Colon (tissue), 2 donors: Measurements from ENCODE around the gene CASP7.
A peak's percentile ranks its signal among the peaks of the same experiment; 100 is the strongest.
"Not testable (repeated sequence)": the region's sequence is repeated elsewhere in the genome, so short reads cannot be mapped to it uniquely, and the experiment has no call there.

Experiments
- FAIRE-seq: peaks from 2 replicates; lab custom pipeline; 2012; peaks lifted over from hg19 to GRCh38; lab: Jason Lieb, UNC
- donor health status: control.
- donor health status: control.

Gene CASP7

GRCh38 chr10:113679463-113680189, at the start of gene CASP7:
Gene CASP7, plus strand, starts transcription at chr10:113679912. Its CDS starts 17,582 bp downstream, at chr10:113697494.
- no peak for FAIRE-seq

- no peak for FAIRE-seq
These were observed 48.7 kb upstream of the CASP7 start for GRCh38 chr10:113630929-113631533.

GRCh38 chr10:113631684-113632367, 47.9 kb upstream of the CASP7 start:
- no peak for FAIRE-seq

- FAIRE-seq: no peak
These were observed 39.7 kb upstream of the CASP7 start for GRCh38 chr10:113639966-113640365.

GRCh38 chr10:113641702-113642101, 38.0 kb upstream of the CASP7 start:
- FAIRE-seq: no peak

GRCh38 chr10:113643183-113643582, 36.5 kb upstream of the CASP7 start:
- peak; percentile 76 for FAIRE-seq

GRCh38 chr10:113644185-113645120, 35.3 kb upstream of the CASP7 start:
- no peak for FAIRE-seq

GRCh38 chr10:113646336-113647201, 33.1 kb upstream of the CASP7 start:
- FAIRE-seq: no peak

GRCh38 chr10:113647812-113648211, 31.9 kb upstream of the CASP7 start:
- no peak for FAIRE-seq

- no peak for FAIRE-seq
These were observed 31.2 kb upstream of the CASP7 start for GRCh38 chr10:113648478-113648877.

GRCh38 chr10:113650172-113650571, 29.5 kb upstream of the CASP7 start:
- no peak for FAIRE-seq

- FAIRE-seq: no peak
These were observed 28.7 kb upstream of the CASP7 start for GRCh38 chr10:113651021-113651420.

- FAIRE-seq: no peak
These were observed 27.8 kb upstream of the CASP7 start for GRCh38 chr10:113651898-113652297.

- not testable (repeated sequence) for FAIRE-seq
These were observed 27.3 kb upstream of the CASP7 start for GRCh38 chr10:113652456-113652855.

GRCh38 chr10:113656896-113657295, 22.8 kb upstream of the CASP7 start:
- no peak for FAIRE-seq

GRCh38 chr10:113657544-113657943, 22.2 kb upstream of the CASP7 start:
- FAIRE-seq: no peak

GRCh38 chr10:113661332-113661731, 18.4 kb upstream of the CASP7 start:
- FAIRE-seq: no peak

GRCh38 chr10:113663142-113663541, 16.6 kb upstream of the CASP7 start:
- no peak for FAIRE-seq

- no peak for FAIRE-seq
These were observed 15.8 kb upstream of the CASP7 start, which contains the start of gene NRAP for GRCh38 chr10:113663908-113664307. Gene NRAP, minus strand, starts transcription at chr10:113664041. Its CDS starts 159 bp downstream, at chr10:113663882.

- no peak for FAIRE-seq
These were observed 14.4 kb upstream of the CASP7 start for GRCh38 chr10:113665352-113665751.

GRCh38 chr10:113665806-113666354, 13.8 kb upstream of the CASP7 start:
- FAIRE-seq: no peak
